ENCODE results near the gene TRIM75.
"Not testable (repeated sequence)": the region's sequence is repeated elsewhere in the genome, so short reads cannot be mapped to it uniquely, and the experiment has no call there.

Gene TRIM75

DNA sequence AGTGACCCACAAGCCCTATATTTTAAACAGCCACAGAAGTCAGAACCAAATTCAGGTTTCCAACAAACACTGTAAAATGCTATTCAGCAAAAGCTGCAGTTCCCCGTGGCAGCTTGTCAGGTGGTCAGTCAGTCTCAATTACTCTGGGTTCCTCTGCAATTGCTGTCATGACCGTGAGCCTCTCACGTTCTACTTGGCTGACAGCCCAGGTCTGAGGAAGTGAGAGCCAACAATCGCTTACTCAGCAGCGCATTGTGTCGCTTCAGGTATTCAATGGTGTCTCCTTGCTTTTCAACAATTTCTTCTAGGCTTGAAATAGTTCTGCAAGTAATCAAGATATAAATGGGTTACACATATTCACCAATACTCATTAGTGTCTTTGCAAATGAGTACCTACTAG is 25.8 kb downstream of the TRIM75 start:
- peak; percentile 49 for DNase-seq

DNA sequence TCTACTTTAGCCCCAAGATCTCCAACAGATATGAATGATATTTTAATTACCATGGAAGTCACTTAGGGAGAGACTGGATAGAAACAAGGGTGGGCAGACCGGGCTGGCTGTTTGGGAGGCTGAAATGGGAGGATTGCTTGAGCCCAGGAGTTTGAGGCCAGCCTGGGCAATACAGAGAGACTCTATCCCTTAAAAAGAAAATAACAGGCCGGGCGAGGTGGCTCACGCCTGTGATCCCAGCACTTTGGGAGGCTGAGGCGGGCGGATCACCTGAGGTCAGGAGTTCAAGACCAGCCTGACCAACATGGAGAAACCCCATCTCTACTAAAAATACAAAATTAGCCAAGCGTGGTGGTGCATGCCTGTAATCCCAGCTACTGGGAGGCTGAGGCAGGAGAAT is 31.1 kb downstream of the TRIM75 start:
- not testable (repeated sequence) for DNase-seq

DNA sequence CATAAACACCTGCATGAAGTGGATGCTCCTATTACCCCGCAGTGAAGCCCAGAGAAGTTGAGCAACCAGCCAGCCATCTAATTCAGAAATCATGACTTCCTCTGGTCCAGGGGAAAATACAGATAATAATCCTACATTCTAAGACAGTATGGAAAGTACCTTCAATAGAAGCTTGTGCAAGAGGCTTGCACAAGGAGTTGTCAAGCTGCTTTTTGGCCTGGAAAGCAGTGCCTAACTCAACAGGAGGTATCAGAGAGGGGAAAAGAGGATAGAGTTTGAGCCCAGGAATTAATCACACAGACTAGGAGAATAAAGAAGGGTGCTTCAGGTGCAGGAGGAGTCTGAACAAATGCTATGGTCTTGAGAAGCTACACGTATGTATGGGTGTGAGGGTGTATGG is 32.3 kb downstream of the TRIM75 start:
- no peak for DNase-seq

GRCh38 chr4:165088366-165088765 is 34.7 kb downstream of the TRIM75 start:
- no peak for DNase-seq

GRCh38 chr4:165092187-165092586 is 38.5 kb downstream of the TRIM75 start:
- DNase-seq, result not testable (repeated sequence)

DNA sequence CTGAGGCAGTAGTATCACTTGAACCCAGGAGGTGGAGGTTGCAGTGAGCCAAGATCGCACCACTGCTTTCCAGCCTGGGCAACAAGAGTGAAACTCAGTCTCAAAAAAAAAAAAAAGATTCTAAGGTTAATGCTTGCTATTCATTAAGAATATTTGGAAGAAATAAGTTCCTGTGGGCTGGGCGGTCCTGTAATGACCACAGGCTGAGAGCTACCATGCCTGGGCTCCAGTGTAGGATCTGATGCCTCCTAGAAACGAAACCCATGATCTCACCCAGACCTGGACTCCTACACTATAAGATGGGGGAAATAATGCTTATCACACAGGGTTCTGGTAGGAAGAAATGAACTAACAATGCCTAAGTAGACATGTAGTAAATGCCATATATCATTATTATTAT is 41.2 kb downstream of the TRIM75 start:
- DNase-seq, result no peak

- DNase-seq, result no peak
These were observed 41.6 kb downstream of the TRIM75 start for GRCh38 chr4:165095291-165095690.

- DNase-seq, result peak; percentile 49
These were observed 43.1 kb downstream of the TRIM75 start for GRCh38 chr4:165096776-165097175.

DNA sequence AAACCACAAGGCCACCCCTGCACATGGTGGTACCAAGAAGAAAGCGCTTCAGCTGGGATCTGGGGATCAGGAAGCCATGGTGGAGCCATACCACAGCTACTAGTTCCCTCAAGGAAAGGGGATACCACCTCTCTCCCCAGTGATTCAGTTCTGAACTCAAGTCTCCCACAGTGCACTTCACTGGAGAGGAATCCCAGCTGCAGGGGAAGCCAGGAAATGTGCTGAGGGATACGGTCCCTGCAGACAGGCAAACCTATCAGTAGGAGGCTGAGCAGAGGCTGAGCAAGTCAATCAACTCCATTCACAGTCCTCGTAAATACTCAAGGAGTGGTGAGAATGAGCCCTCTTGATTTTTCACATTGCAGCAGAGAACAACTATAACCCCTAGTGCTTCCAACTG is 48.0 kb downstream of the TRIM75 start:
- DNase-seq, result no peak

DNA sequence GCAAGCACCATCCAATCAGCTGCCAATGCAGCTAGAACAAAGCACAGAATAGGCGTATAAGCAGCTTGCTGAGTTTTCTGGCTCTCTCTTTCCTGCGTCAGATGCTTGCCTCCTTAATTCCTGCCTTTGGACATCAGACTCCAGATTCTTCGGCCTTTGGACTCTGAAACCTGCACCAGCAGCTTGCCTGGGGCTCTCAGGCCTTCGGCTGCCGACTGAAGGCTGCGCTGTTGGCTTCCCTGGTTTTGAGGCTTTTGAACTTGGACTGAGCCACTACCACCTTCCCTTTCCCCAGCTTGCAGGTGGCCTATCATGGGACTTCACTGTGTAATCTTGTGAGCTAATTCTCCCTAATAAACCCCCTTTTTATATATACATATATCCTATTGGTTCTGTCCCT is 52.9 kb downstream of the TRIM75 start:
- DNase-seq, result no peak

All from DMS53 (cell line).